GM12874 (cell line): ENCODE results near the gene EIF3D.

Experiments
- TF ChIP-seq, protein P1 (sequence below): IDR thresholded peaks from 2 replicates; pipeline ENCODE4 v1.5.1; 2011; ENCODE audit warnings: low read depth, mild to moderate bottlenecking, control low read depth, low read length, moderate library complexity; ENCODE audit not compliant: insufficient read depth

Gene EIF3D

DNA sequence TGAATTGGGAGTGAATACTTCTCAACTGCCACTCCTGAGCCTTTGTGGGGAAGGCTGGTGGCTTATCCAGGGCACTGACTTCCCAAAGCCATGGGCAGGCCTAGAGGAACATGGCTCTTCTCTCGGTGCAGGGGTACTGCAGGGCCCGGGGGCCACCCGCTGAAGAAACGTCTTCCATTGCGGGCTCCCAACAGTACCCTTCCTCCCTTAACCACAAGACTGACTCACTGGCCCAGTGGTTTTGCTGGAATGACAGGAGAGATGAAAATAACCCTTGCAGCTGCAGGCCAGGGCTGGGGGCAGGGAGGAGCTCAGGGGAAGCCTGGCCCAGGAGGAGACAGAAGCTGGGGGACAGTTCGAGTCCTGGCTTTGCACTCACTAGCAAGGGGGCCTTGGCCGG lies 61.0 kb downstream of the EIF3D start:
- TF ChIP-seq, protein P1, sequence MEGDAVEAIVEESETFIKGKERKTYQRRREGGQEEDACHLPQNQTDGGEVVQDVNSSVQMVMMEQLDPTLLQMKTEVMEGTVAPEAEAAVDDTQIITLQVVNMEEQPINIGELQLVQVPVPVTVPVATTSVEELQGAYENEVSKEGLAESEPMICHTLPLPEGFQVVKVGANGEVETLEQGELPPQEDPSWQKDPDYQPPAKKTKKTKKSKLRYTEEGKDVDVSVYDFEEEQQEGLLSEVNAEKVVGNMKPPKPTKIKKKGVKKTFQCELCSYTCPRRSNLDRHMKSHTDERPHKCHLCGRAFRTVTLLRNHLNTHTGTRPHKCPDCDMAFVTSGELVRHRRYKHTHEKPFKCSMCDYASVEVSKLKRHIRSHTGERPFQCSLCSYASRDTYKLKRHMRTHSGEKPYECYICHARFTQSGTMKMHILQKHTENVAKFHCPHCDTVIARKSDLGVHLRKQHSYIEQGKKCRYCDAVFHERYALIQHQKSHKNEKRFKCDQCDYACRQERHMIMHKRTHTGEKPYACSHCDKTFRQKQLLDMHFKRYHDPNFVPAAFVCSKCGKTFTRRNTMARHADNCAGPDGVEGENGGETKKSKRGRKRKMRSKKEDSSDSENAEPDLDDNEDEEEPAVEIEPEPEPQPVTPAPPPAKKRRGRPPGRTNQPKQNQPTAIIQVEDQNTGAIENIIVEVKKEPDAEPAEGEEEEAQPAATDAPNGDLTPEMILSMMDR = no peak

DNA sequence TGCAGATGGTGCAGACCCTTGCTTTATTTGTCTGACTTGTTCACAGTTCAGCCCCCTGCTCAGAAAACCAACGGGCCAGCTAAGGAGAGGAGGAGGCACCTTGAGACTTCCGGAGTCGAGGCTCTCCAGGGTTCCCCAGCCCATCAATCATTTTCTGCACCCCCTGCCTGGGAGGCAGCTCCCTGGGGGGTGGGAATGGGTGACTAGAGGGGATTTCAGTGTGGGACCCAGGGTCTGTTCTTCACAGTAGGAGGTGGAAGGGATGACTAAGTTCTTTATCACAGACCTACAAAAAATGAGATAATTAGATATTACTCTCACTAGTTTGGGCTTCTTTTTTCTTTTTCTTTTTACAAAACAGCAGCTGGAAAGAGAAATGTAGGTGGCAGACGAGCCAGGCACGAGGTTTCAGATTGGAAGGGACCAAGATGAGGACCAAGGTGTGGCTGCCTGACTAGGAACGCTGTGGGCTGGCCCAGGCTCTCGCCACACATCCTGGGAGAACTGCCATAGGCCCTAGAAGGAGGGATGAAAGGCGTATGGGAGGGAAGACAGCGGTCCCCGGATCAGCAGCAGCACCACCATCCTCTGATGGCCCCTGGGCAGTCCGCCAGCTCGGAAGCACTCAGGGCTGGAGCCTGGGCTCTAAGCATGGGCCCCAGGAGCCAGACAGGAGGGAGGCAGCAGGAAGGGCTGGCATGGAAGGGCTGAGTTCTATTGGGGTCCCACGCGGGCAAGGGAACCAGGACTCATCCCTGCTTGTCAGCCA lies 61.7 kb downstream of the EIF3D start:
- TF ChIP-seq, protein P1 = no peak

DNA sequence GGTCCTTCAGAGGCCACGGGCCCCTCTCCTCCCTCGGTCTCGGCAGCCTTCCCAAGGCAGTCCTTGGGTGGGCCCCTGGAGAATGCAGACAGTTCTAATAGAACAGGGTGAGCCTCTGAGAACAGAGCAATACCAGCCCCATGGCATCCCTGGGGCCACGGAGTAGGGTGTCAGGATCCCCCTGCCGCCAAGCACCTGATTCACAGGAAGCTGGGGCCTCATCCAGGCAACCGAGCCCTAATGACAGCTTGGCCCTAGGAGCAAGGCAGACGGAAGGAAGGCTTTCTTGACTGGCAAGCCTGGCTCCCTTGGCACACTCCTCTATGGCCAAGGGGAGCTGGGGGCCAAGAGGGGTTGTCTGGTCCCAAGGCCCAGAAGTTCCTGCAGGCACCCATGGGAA lies 62.7 kb downstream of the EIF3D start:
- TF ChIP-seq, protein P1 = no peak

DNA sequence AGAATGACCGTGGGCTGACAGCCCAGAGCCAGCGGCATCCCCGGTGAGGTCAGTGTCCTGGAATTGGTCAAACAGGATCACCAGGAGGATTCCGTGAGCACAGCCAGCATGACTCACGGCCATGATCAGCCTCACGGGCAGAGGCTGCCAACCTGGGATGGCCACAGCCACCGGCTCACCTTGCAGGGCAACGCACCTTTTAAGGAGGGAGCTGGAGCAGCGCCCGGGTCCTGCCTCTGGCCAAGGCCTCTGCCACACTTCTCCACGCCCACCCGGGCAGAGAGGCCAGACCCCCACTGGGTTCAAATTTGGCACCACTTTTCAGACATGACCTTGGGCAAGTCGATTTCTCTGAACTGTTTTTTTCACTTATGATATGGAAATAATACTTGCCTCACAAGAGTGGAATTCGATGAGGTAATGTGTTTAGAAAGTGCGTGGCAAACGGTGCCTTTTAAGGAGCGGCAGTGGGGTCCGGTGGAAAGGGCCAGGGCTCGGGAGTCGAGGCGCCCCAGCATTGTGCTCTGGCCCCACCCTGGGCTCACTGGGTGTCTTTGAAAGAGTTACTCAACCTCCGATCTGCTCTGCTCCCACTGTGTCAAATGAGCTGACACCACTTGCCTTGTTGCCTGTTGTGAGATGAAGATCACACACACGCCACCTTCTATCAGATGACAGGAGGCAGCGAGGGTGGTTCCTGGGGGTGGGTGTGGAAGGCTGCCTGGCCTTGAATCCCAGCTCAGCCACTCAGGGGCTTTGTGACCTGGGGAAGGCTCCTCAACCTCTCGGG lies 63.5 kb downstream of the EIF3D start:
- TF ChIP-seq, protein P1 = no peak

DNA sequence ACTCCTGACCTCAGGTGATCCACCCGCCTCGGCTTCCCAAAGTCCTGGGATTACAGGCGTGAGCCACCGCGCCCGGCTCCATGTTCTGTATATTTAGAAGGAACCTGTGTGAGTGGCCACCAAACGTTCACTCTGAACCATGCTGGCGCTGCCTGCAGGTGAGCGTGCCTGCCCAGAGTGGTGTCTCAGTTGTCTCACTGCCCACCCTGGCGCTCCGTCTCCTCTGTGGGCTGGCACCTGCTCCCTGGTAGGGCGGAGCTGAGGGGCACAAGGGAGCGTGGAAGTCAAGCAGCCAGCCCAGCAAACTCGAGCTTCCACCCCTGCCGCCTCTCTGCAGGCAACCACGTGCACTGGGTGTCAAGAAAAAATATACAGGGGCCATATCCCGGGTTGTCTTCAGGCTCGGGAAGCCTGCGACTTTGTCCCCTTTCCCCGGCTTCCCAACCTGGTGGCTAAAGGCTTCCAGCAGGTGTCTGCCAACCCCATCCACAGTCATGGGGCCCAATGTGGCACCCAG lies 64.2 kb downstream of the EIF3D start:
- TF ChIP-seq, protein P1 = no peak

DNA sequence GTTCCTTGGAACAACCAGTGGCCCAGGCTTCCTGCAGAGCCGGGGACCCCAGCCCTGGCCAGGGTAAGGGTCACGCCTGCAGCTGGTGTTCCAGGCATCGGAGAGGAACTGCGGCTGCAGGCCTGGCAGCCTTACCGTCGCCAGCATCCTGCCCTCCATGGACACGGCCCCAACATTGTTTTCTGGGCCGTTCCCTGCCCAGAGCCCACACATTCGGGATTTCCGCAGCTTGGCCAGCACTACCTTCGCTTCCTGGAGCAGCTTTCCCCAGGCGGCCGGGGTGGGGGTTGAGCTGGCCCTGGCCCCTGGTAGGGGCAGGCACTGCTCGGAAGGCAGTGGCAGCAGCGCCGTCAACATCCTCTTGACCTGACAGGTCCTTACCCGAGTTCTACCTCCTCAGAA lies 65.2 kb downstream of the EIF3D start:
- TF ChIP-seq, protein P1 = no peak
